BLaER1 treated with 17β-estradiol and CSF1 and Interleukin-3, amounts not matched to agents 10 nM and 100 nM (cell line): ENCODE measurements around the gene DPP6.

ENCODE experiments used
- H3K27ac ChIP-seq, 11 experiments: shearing (Covaris generic); formaldehyde crosslinking; 2 replicates each; pipeline ENCODE4 v1.8.1; 2022
- H3K27me3 ChIP-seq, 11 experiments: shearing (Covaris generic); formaldehyde crosslinking; 2 replicates each; pipeline ENCODE4 v1.8.1; 2022
- H3K36me3 ChIP-seq, 11 experiments: shearing (Covaris generic); formaldehyde crosslinking; 2 replicates each; pipeline ENCODE4 v1.8.1; 2022
- H3K4me1 ChIP-seq, 10 experiments: shearing (Covaris generic); formaldehyde crosslinking; 2 replicates each; pipeline ENCODE4 v1.8.1; 2022
- H3K4me2 ChIP-seq, 11 experiments: shearing (Covaris generic); formaldehyde crosslinking; 2 replicates each; pipeline ENCODE4 v1.8.1; 2022
- H3K4me3 ChIP-seq, 10 experiments: shearing (Covaris generic); formaldehyde crosslinking; 2 replicates each; pipeline ENCODE4 v1.8.1; 2022
- H3K9ac ChIP-seq, 11 experiments: shearing (Covaris generic); formaldehyde crosslinking; 2 replicates each; pipeline ENCODE4 v1.8.1; 2022
- H3K9me3 ChIP-seq, 11 experiments: shearing (Covaris generic); formaldehyde crosslinking; replicated peaks in 1 of 11; 2 replicates each; pipeline ENCODE4 v1.8.1; 2022
- H4K20me1 ChIP-seq, 11 experiments: shearing (Covaris generic); formaldehyde crosslinking; 2 replicates each; pipeline ENCODE4 v1.8.1; 2022
- Cebpa-rat ChIP-seq, 11 experiments: shearing (Covaris generic); IDR thresholded peaks; 2 replicates each; pipeline ENCODE4 v1.8.1; 2022

The DPP6 gene

GRCh38 chr7:154777023-154777422 is 724.8 kb downstream of the DPP6 start:
- Histone ChIP-seq H3K4me2 (peak overlapping the region in 5 of 11 experiments; percentile 40 to 42 (median 41); a peak in 10 of 22 replicates), H3K9me3 (0 out of 22 replicates have a peak, but pooled peaks cover 0 to 4% (median 0%) of the 10 kb centered on the region in 11 experiments), H4K20me1 (no peaks in the 10 kb centered on the region), H3K27me3 (no peaks in the 10 kb centered on the region), H3K4me1 (peaks cover 0 to 24% (median 14%) of the 10 kb centered on the region in 10 experiments; a peak in 13 of 20 replicates), H3K36me3 (no peaks in the 10 kb centered on the region), H3K4me3 (no peak overlapping the region), H3K27ac (no peak overlapping the region), H3K9ac (no peak overlapping the region)
- no peak for TF ChIP-seq Cebpa-rat (IDR thresholded peaks at IDR 0.05)

DNA sequence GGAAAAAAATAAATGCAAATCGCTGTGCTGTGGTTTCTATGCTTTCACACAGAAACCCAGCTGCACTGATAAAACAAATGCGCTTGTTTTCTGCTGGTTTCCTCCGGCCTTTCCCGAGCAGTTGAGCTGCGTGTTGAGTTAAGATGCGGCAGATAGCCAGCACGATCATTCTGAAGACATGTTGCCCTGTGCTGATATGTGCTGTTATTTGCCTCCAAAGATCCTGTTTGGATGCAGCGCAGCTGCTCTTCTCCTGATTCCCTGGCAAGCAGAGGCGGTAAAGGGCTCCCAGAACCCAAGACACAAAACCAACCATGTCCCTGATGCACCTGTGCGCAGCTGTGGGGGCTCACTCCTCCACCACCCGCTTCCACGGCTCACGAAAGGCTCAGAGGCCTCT is 725.3 kb downstream of the DPP6 start:
- peaks cover 0 to 21% (median 14%) of the 10 kb centered on the region in 10 experiments; a peak in 13 of 20 replicates for H3K4me1 ChIP-seq
- H3K4me2 ChIP-seq, result peak overlapping the region in 6 of 11 experiments; percentile 16 to 42 (median 41); a peak in 11 of 22 replicates
- H3K36me3 ChIP-seq, result no peaks in the 10 kb centered on the region
- H3K9ac ChIP-seq, result no peak overlapping the region
- H4K20me1 ChIP-seq, result no peaks in the 10 kb centered on the region
- no peaks in the 10 kb centered on the region for H3K27me3 ChIP-seq
- TF ChIP-seq Cebpa-rat (IDR thresholded peaks at IDR 0.05), result no peak
- H3K27ac ChIP-seq, result no peak overlapping the region
- 0 out of 22 replicates have a peak, but pooled peaks cover 0 to 4% (median 0%) of the 10 kb centered on the region in 11 experiments for H3K9me3 ChIP-seq
- no peak overlapping the region for H3K4me3 ChIP-seq

GRCh38 chr7:154777908-154778307 is 725.7 kb downstream of the DPP6 start:
- no peaks in the 10 kb centered on the region for H3K36me3 ChIP-seq
- 0 out of 22 replicates have a peak, but pooled peaks cover 0 to 4% (median 0%) of the 10 kb centered on the region in 11 experiments for H3K9me3 ChIP-seq
- no peak overlapping the region for H3K4me3 ChIP-seq
- H4K20me1 ChIP-seq, result no peaks in the 10 kb centered on the region
- no peak for TF ChIP-seq Cebpa-rat (IDR thresholded peaks at IDR 0.05)
- H3K4me2 ChIP-seq, result peak overlapping the region in 5 of 11 experiments; percentile 40 to 42 (median 41); a peak in 7 of 22 replicates
- no peak overlapping the region for H3K9ac ChIP-seq
- peaks cover 0 to 21% (median 14%) of the 10 kb centered on the region in 10 experiments; a peak in 13 of 20 replicates for H3K4me1 ChIP-seq
- H3K27me3 ChIP-seq, result no peaks in the 10 kb centered on the region
- H3K27ac ChIP-seq, result no peak overlapping the region

DNA sequence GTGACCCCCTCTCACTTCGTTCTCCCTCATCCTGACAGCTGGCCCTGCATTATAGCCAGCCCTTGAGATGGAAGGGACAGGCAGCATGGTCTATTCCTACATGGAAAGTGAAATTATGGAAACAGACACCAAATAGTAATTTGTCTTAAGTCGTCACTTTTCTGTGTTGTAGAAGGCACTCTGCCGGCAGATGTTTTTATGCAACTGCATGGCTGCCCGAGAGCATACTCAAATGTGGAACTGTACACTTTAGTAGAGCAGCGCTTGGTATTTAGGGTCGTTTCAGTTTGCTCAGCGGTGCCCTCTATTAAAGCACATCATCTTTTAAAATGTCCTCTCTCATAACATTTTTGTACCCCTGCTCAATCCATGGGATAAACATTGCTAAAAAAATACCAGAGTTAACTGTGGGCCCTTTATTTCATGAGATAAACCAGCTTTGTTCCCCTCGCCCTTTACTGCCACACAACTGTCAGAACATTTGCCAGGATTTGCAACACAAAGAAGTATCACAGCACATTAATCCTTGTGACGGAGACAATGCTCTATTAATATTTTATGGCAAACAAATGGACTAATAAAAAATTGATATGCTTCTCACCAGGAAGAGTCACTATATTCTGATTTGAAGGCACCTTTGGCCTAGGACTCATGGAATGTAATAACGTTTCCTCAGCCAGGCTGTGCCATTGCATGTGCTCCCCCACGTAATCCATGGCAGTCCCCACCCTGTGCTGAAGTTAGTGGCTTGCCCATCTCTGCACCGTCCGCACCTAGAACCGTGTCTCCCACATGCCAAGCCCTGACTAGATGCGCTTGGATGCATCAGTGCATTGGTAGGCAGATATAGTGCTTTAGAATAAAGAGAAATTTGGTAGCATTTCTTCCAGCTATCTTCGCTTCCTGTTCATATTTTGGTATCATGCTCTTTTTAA is 729.4 kb downstream of the DPP6 start:
- H3K27me3 ChIP-seq, result no peaks in the 10 kb centered on the region
- peaks cover 7 to 19% (median 13%) of the 10 kb centered on the region in 11 experiments; a peak in 18 of 22 replicates for H3K9me3 ChIP-seq
- H3K4me3 ChIP-seq, result no peak overlapping the region
- peaks cover 0 to 17% (median 9%) of the 10 kb centered on the region in 10 experiments; a peak in 12 of 20 replicates for H3K4me1 ChIP-seq
- no peak overlapping the region for H3K9ac ChIP-seq
- no peak overlapping the region for H3K27ac ChIP-seq
- H4K20me1 ChIP-seq, result no peaks in the 10 kb centered on the region
- no peak for TF ChIP-seq Cebpa-rat (IDR thresholded peaks at IDR 0.05)
- no peaks in the 10 kb centered on the region for H3K36me3 ChIP-seq
- no peak overlapping the region for H3K4me2 ChIP-seq

- no peak overlapping the region for H3K9ac ChIP-seq
- no peaks in the 10 kb centered on the region for H3K27me3 ChIP-seq
- peaks cover 7 to 22% (median 14%) of the 10 kb centered on the region in 11 experiments; a peak in 18 of 22 replicates for H3K9me3 ChIP-seq
- no peaks in the 10 kb centered on the region for H4K20me1 ChIP-seq
- H3K4me3 ChIP-seq, result no peak overlapping the region
- H3K27ac ChIP-seq, result no peak overlapping the region
- H3K4me1 ChIP-seq, result no peaks in the 10 kb centered on the region
- H3K4me2 ChIP-seq, result no peak overlapping the region
- TF ChIP-seq Cebpa-rat (IDR thresholded peaks at IDR 0.05), result no peak
- H3K36me3 ChIP-seq, result no peaks in the 10 kb centered on the region
These were observed 731.2 kb downstream of the DPP6 start for GRCh38 chr7:154783281-154783909.

- no peaks in the 10 kb centered on the region for H3K4me1 ChIP-seq
- H3K9ac ChIP-seq, result no peak overlapping the region
- no peaks in the 10 kb centered on the region for H3K27me3 ChIP-seq
- H3K36me3 ChIP-seq, result no peaks in the 10 kb centered on the region
- H3K9me3 ChIP-seq, result peaks cover 7 to 30% (median 14%) of the 10 kb centered on the region in 11 experiments; a peak in 18 of 22 replicates
- no peak overlapping the region for H3K4me2 ChIP-seq
- no peak overlapping the region for H3K4me3 ChIP-seq
- H3K27ac ChIP-seq, result no peak overlapping the region
- TF ChIP-seq Cebpa-rat (IDR thresholded peaks at IDR 0.05), result no peak
- no peaks in the 10 kb centered on the region for H4K20me1 ChIP-seq
These were observed 733.7 kb downstream of the DPP6 start for GRCh38 chr7:154785898-154786297.

- Histone ChIP-seq H3K27me3 (no peaks in the 10 kb centered on the region), H3K4me2 (no peak overlapping the region), H3K9ac (no peak overlapping the region), H3K36me3 (no peaks in the 10 kb centered on the region), H3K27ac (no peak overlapping the region), H3K4me3 (no peak overlapping the region), H3K4me1 (no peaks in the 10 kb centered on the region), H4K20me1 (no peaks in the 10 kb centered on the region), H3K9me3 (peaks cover 7 to 37% (median 14%) of the 10 kb centered on the region in 11 experiments; a peak in 19 of 22 replicates)
- TF ChIP-seq Cebpa-rat (IDR thresholded peaks at IDR 0.05), result no peak
These were observed 737.2 kb downstream of the DPP6 start for GRCh38 chr7:154789404-154789803.

GRCh38 chr7:154791611-154792010 is 739.4 kb downstream of the DPP6 start:
- peaks cover 0 to 19% (median under 1%) of the 10 kb centered on the region in 11 experiments; a peak in 7 of 22 replicates for H3K9me3 ChIP-seq
- H3K4me2 ChIP-seq, result no peak overlapping the region

GRCh38 chr7:154792436-154793055 is 740.3 kb downstream of the DPP6 start:
- Histone ChIP-seq H3K27ac (no peak overlapping the region), H3K9ac (no peak overlapping the region), H3K4me2 (no peak overlapping the region), H3K27me3 (no peaks in the 10 kb centered on the region), H3K4me3 (no peak overlapping the region), H3K36me3 (no peaks in the 10 kb centered on the region), H3K9me3 (peaks cover 0 to 15% (median 0%) of the 10 kb centered on the region in 11 experiments; a peak in 5 of 22 replicates), H3K4me1 (no peaks in the 10 kb centered on the region), H4K20me1 (no peaks in the 10 kb centered on the region)
- no peak for TF ChIP-seq Cebpa-rat (IDR thresholded peaks at IDR 0.05)

More at GRCh38 chr7:154791611-154792010, 739.4 kb downstream of the DPP6 start:
- TF ChIP-seq Cebpa-rat (IDR thresholded peaks at IDR 0.05), result no peak
- Histone ChIP-seq H3K4me3 (no peak overlapping the region), H3K27me3 (no peaks in the 10 kb centered on the region), H3K4me1 (no peaks in the 10 kb centered on the region), H3K9ac (no peak overlapping the region), H3K36me3 (no peaks in the 10 kb centered on the region), H4K20me1 (no peaks in the 10 kb centered on the region), H3K27ac (no peak overlapping the region)
